Large intestine (tissue), 3 donors: Measurements from ENCODE around the gene SOD1. TPM values are rescaled to one million over a fixed set of nuclear protein-coding genes. Genes with fewer than 3 reads are reported as not detected.

Source experiments
- DNase-seq, 2 donors: peaks; one replicate each; pipeline versions ENCODE4 v3.0.0 to v3.0.0-alpha.2; 2013
- H3K27ac ChIP-seq: one replicate; pipeline ENCODE4 v1.5.1; 2013; ENCODE audit warnings: low read length
- H3K27me3 ChIP-seq: 2 replicates; pipeline ENCODE4 v1.6.1; 2013; ENCODE audit warnings: low read length; ENCODE audit not compliant: control insufficient read depth, insufficient read depth
- H3K36me3 ChIP-seq: 2 replicates; pipeline ENCODE4 v1.6.1; 2013; ENCODE audit warnings: low read length; ENCODE audit not compliant: control insufficient read depth, insufficient read depth
- H3K4me1 ChIP-seq: one replicate; pipeline ENCODE4 v1.6.1; 2013; ENCODE audit warnings: low read length; ENCODE audit not compliant: control insufficient read depth, insufficient read depth
- H3K4me3 ChIP-seq: one replicate; pipeline ENCODE4 v1.5.1; 2013; ENCODE audit warnings: low read length
- H3K9me3 ChIP-seq: one replicate; pipeline ENCODE4 v1.6.1; 2013; ENCODE audit warnings: mild to moderate bottlenecking, low read depth, low read length, moderate library complexity; ENCODE audit not compliant: control insufficient read depth
- WGBS: methylation state at CpG from one replicate; pipeline ENCODE4 v1.1.5; 2013; ENCODE audit warnings: low lambda C conversion rate; ENCODE audit not compliant: insufficient coverage; 5-methylcytosine and 5-hydroxymethylcytosine counted together
- polyA plus RNA-seq: library from polyadenylated mRNA; unstranded; fragments of 120-200 nt; gene quantifications from one replicate; pipeline ENCODE4 v1.2.1, GENCODE V29; 2013

The SOD1 gene
- polyA plus RNA-seq, 1 donor = 184 TPM

GRCh38 chr21:31677047-31677446 lies 17.6 kb downstream of the SOD1 start:
- Histone ChIP-seq H3K4me3 (no peak overlapping the region), H3K27ac (no peak overlapping the region), H3K9me3 (no peaks in the 10 kb centered on the region), H3K4me1 (no peaks in the 10 kb centered on the region), H3K27me3 (no peaks in the 10 kb centered on the region), H3K36me3 (peaks cover 21% of the 10 kb centered on the region)
- DNase-seq = no peak
- 86% methylated on average over 1 of the region's 3 CpGs for WGBS

- Histone ChIP-seq H3K9me3 (no peaks in the 10 kb centered on the region), H3K27ac (no peak overlapping the region), H3K4me3 (no peak overlapping the region), H3K36me3 (peaks cover 31% of the 10 kb centered on the region), H3K27me3 (no peaks in the 10 kb centered on the region), H3K4me1 (no peaks in the 10 kb centered on the region)
- WGBS = 100% methylated on average over 2 of the region's 2 CpGs
- no peak for DNase-seq
Observed at GRCh38 chr21:31678478-31678877, 19.0 kb downstream of the SOD1 start.

GRCh38 chr21:31682620-31683019 lies 23.1 kb downstream of the SOD1 start:
- Histone ChIP-seq H3K27me3 (no peaks in the 10 kb centered on the region), H3K36me3 (peaks cover 60% of the 10 kb centered on the region), H3K4me1 (no peaks in the 10 kb centered on the region), H3K9me3 (no peaks in the 10 kb centered on the region), H3K4me3 (no peak overlapping the region), H3K27ac (no peak overlapping the region)
- no peak for DNase-seq

- H3K36me3 ChIP-seq = peaks cover 61% of the 10 kb centered on the region
Observed at GRCh38 chr21:31683029-31683428, 23.5 kb downstream of the SOD1 start.

GRCh38 chr21:31684918-31685317 lies 25.4 kb downstream of the SOD1 start:
- WGBS = no CpG with 5 or more reads among the region's 7 CpGs
- no peak for DNase-seq
- Histone ChIP-seq H3K27ac (no peak overlapping the region), H3K27me3 (no peaks in the 10 kb centered on the region), H3K4me1 (no peaks in the 10 kb centered on the region), H3K4me3 (no peak overlapping the region), H3K9me3 (no peaks in the 10 kb centered on the region), H3K36me3 (peaks cover 68% of the 10 kb centered on the region)

More at GRCh38 chr21:31683029-31683428, 23.5 kb downstream of the SOD1 start:
- H3K4me1 ChIP-seq = no peaks in the 10 kb centered on the region
- H3K4me3 ChIP-seq = no peak overlapping the region
- H3K27me3 ChIP-seq = no peaks in the 10 kb centered on the region
- no peak overlapping the region for H3K27ac ChIP-seq
- no CpG with 5 or more reads among the region's 5 CpGs for WGBS
- H3K9me3 ChIP-seq = no peaks in the 10 kb centered on the region
- DNase-seq = no peak

GRCh38 chr21:31686272-31686915 lies 26.9 kb downstream of the SOD1 start:
- no peak for DNase-seq
- Histone ChIP-seq H3K9me3 (no peaks in the 10 kb centered on the region), H3K27me3 (no peaks in the 10 kb centered on the region), H3K27ac (no peak overlapping the region), H3K4me3 (no peak overlapping the region), H3K4me1 (no peaks in the 10 kb centered on the region), H3K36me3 (peaks cover 75% of the 10 kb centered on the region)
- WGBS = 80% methylated on average over 1 of the region's 7 CpGs

- no peak for DNase-seq
- 90% methylated on average over 2 of the region's 2 CpGs for WGBS
- Histone ChIP-seq H3K27ac (no peak overlapping the region), H3K27me3 (no peaks in the 10 kb centered on the region), H3K4me1 (no peaks in the 10 kb centered on the region), H3K36me3 (peaks cover 77% of the 10 kb centered on the region), H3K9me3 (no peaks in the 10 kb centered on the region), H3K4me3 (no peak overlapping the region)
Observed at GRCh38 chr21:31687108-31687507, 27.6 kb downstream of the SOD1 start.

GRCh38 chr21:31688603-31689368 lies 29.3 kb downstream of the SOD1 start:
- no peak for DNase-seq
- Histone ChIP-seq H3K4me1 (no peaks in the 10 kb centered on the region), H3K27ac (no peak overlapping the region), H3K36me3 (peaks cover 73% of the 10 kb centered on the region), H3K9me3 (no peaks in the 10 kb centered on the region), H3K27me3 (no peaks in the 10 kb centered on the region), H3K4me3 (no peak overlapping the region)
- WGBS = 91% methylated on average over 1 of the region's 5 CpGs

- H3K27ac ChIP-seq = no peak overlapping the region
- H3K9me3 ChIP-seq = no peaks in the 10 kb centered on the region
- H3K27me3 ChIP-seq = no peaks in the 10 kb centered on the region
- 100% methylated on average over 3 of the region's 16 CpGs for WGBS
- no peak overlapping the region for H3K4me3 ChIP-seq
- DNase-seq = no peak
- peaks cover 66% of the 10 kb centered on the region for H3K36me3 ChIP-seq
- no peaks in the 10 kb centered on the region for H3K4me1 ChIP-seq
Observed at GRCh38 chr21:31693222-31693621, 33.7 kb downstream of the SOD1 start.

GRCh38 chr21:31696424-31696823 lies 36.9 kb downstream of the SOD1 start:
- WGBS = no CpG with 5 or more reads among the region's 6 CpGs
- no peak overlapping the region for H3K27ac ChIP-seq
- peaks cover 59% of the 10 kb centered on the region for H3K36me3 ChIP-seq
- no peaks in the 10 kb centered on the region for H3K27me3 ChIP-seq
- H3K4me3 ChIP-seq = no peak overlapping the region
- no peaks in the 10 kb centered on the region for H3K4me1 ChIP-seq
- DNase-seq = no peak
- H3K9me3 ChIP-seq = no peaks in the 10 kb centered on the region

GRCh38 chr21:31698461-31698860 lies 39.0 kb downstream of the SOD1 start:
- no peak for DNase-seq
- peaks cover 53% of the 10 kb centered on the region for H3K36me3 ChIP-seq
- no peaks in the 10 kb centered on the region for H3K4me1 ChIP-seq
- no peak overlapping the region for H3K27ac ChIP-seq
- no peak overlapping the region for H3K4me3 ChIP-seq
- no peaks in the 10 kb centered on the region for H3K27me3 ChIP-seq
- no peaks in the 10 kb centered on the region for H3K9me3 ChIP-seq
